ENCODE data around the gene AKAP5. TPM values are rescaled to one million over a fixed set of nuclear protein-coding genes. Genes with fewer than 3 reads are reported as not detected.

Gene AKAP5
- polyA plus RNA-seq, 3 donors: not detected

- Histone ChIP-seq H3K36me3 (replicated peaks in 1 of 2; ENCODE audit: control insufficient read depth in 1 of 2, insufficient read depth in 2 of 2, low read length in 2 of 2) (peaks cover 0 to 9% of the 10 kb centered on the region in 2 donors), H3K4me3 (replicated peaks in 1 of 3; ENCODE audit: low read depth in 2 of 3, low read length in 3 of 3) (no peak overlapping the region), H4K20me1 (ENCODE audit: insufficient read depth, low read length) (peaks cover 1% of the 10 kb centered on the region), H3K4me1 (ENCODE audit: control insufficient read depth in 1 of 2, insufficient read depth in 2 of 2, low read length in 2 of 2) (peaks cover 18 to 31% of the 10 kb centered on the region in 2 donors), H3K27me3 (ENCODE audit: control insufficient read depth in 2 of 2, insufficient read depth in 2 of 2, low read length in 2 of 2) (no peaks in the 10 kb centered on the region), H3K9ac (ENCODE audit: insufficient read depth, low read length, poor library complexity, severe bottlenecking) (no peak overlapping the region), H3K79me2 (ENCODE audit: insufficient read depth, low read length) (peaks cover 32% of the 10 kb centered on the region), H2AFZ (ENCODE audit: insufficient read depth, low read depth, low read length, poor library complexity, severe bottlenecking) (no peak overlapping the region), H3K27ac (ENCODE audit: low read depth in 1 of 2, low read length in 2 of 2) (no peak overlapping the region), H3K4me2 (replicated peaks; ENCODE audit: extremely low read depth, low read length, poor library complexity, severe bottlenecking) (no peak overlapping the region), H3K9me3 (replicated peaks in 1 of 2; ENCODE audit: control insufficient read depth in 1 of 2, insufficient read depth in 1 of 2, low read length in 2 of 2) (no peaks in the 10 kb centered on the region)
- no peak for DNase-seq
- Mint-ChIP-seq H3K27me3 (ENCODE audit: low read depth in 3 of 3) (no peaks in the 10 kb centered on the region), H3K4me1 (peaks cover 24% of the 10 kb centered on the region), H3K36me3 (peaks cover 4 to 16% of the 10 kb centered on the region in 2 donors), H3K9me3 (no peaks in the 10 kb centered on the region), H3K27ac (no peak overlapping the region), H3K4me3 (no peak overlapping the region)
- no CpG with 5 or more reads among the region's 1 CpG for WGBS (ENCODE audit: insufficient coverage)
- TF ChIP-seq CTCF (IDR thresholded peaks at IDR 0.05): no peak
- intact Hi-C loops (cut with micrococcal nuclease): loop anchor here in 1 of 2 donors (10.0 kb wide), 1 partner anchor 155 kb away; no protein-coding TSS in a partner anchor
Observed at GRCh38 chr14:64500088-64500487, 34.8 kb downstream of the AKAP5 start.

GRCh38 chr14:64501411-64502171 lies 36.3 kb downstream of the AKAP5 start:
- H3K4me2 ChIP-seq (replicated peaks; ENCODE audit: extremely low read depth, low read length, poor library complexity, severe bottlenecking): peak overlapping the region; percentile 26
- no peak overlapping the region for H3K9ac ChIP-seq (ENCODE audit: insufficient read depth, low read length, poor library complexity, severe bottlenecking)
- peaks cover 16% of the 10 kb centered on the region for H4K20me1 ChIP-seq (ENCODE audit: insufficient read depth, low read length)
- Mint-ChIP-seq H3K27ac (peak overlapping the region in 2 of 7 donors; percentile 55 to 56), H3K4me1 (peaks cover 38% of the 10 kb centered on the region), H3K27me3 (ENCODE audit: low read depth in 3 of 3) (no peaks in the 10 kb centered on the region), H3K4me3 (peak overlapping the region; percentile 7 to 13), H3K36me3 (peaks cover 0 to 12% of the 10 kb centered on the region in 2 donors), H3K9me3 (no peaks in the 10 kb centered on the region)
- no peak for TF ChIP-seq CTCF (IDR thresholded peaks at IDR 0.05)
- no peaks in the 10 kb centered on the region for H3K27me3 ChIP-seq (ENCODE audit: control insufficient read depth in 2 of 2, insufficient read depth in 2 of 2, low read length in 2 of 2)
- H3K79me2 ChIP-seq (ENCODE audit: insufficient read depth, low read length): peaks cover 47% of the 10 kb centered on the region
- peaks cover 31 to 46% of the 10 kb centered on the region in 2 donors for H3K4me1 ChIP-seq (ENCODE audit: control insufficient read depth in 1 of 2, insufficient read depth in 2 of 2, low read length in 2 of 2)
- peak in 1 of 3 donors; percentile 22 for DNase-seq
- H3K36me3 ChIP-seq (replicated peaks in 1 of 2; ENCODE audit: control insufficient read depth in 1 of 2, insufficient read depth in 2 of 2, low read length in 2 of 2): no peaks in the 10 kb centered on the region
- no peak overlapping the region for H3K27ac ChIP-seq (ENCODE audit: low read depth in 1 of 2, low read length in 2 of 2)
- 49% methylated on average over 7 of the region's 8 CpGs for WGBS (ENCODE audit: insufficient coverage)
- intact Hi-C loops (cut with micrococcal nuclease): loop anchor here in 1 of 2 donors (10.0 kb wide), 1 partner anchor 153 kb away; no protein-coding TSS in a partner anchor
- no peaks in the 10 kb centered on the region for H3K9me3 ChIP-seq (replicated peaks in 1 of 2; ENCODE audit: control insufficient read depth in 1 of 2, insufficient read depth in 1 of 2, low read length in 2 of 2)
- no peak overlapping the region for H2AFZ ChIP-seq (ENCODE audit: insufficient read depth, low read depth, low read length, poor library complexity, severe bottlenecking)
- H3K4me3 ChIP-seq (replicated peaks in 1 of 3; ENCODE audit: low read depth in 2 of 3, low read length in 3 of 3): peak overlapping the region in 1 of 3 experiments; percentile 87
